K562 (cell line): ENCODE measurements around the gene CDKN2AIP.

Experiments
- FUS ChIP-seq: fragments of 200-400 bp; formaldehyde crosslinking; optimal IDR thresholded peaks from 2 replicates; pipeline ENCODE3; 2017; ENCODE audit warnings: low read depth, low read length
- JUND ChIP-seq, 2 experiments: IDR thresholded peaks; 2 replicates in 1 of 2; 3 replicates in 1 of 2; pipeline ENCODE4 v1.6.1; 2011; ENCODE audit warnings: borderline replicate concordance in 2 of 2, low read depth in 2 of 2, low read length in 2 of 2, improper control_type of control experiment in 1 of 2, missing biosample characterization in 1 of 2, missing genetic modification characterization in 1 of 2, missing genetic modification reagents in 1 of 2
- RBM39 ChIP-seq: fragments of 200-400 bp; formaldehyde crosslinking; optimal IDR thresholded peaks from 2 replicates; pipeline ENCODE3; 2018; ENCODE audit warnings: low read depth, low read length
- ZKSCAN1 ChIP-seq: fragments of 150-350 bp; IDR thresholded peaks from 2 replicates; pipeline ENCODE4 v1.6.1; 2016; ENCODE audit warnings: low read depth, low read length
- ZNF253 ChIP-seq: fragments of 250-450 bp; sonication (Bioruptor Pico); conservative IDR thresholded peaks from 2 replicates; pipeline ENCODE4 v1.6.1; 2021; ENCODE audit warnings: mild to moderate bottlenecking
- ZNF274 ChIP-seq: IDR thresholded peaks from 2 replicates; pipeline ENCODE4 v1.6.1; 2011; ENCODE audit warnings: low read depth, mild to moderate bottlenecking, low read length, moderate library complexity, borderline replicate concordance
- ZNF668 ChIP-seq: fragments of 250-450 bp; sonication (Bioruptor Pico); IDR thresholded peaks from 2 replicates; pipeline ENCODE4 v1.8.0; 2022; ENCODE audit warnings: mild to moderate bottlenecking, inconsistent platforms
- ZNF79 ChIP-seq: fragments of 250-450 bp; sonication (Bioruptor Pico); IDR thresholded peaks from 2 replicates; pipeline ENCODE4 v1.4.0; 2020; ENCODE audit warnings: low read depth, mild to moderate bottlenecking, moderate library complexity
- ZZZ3 ChIP-seq: fragments of 450-650 bp; IDR thresholded peaks from 2 replicates; pipeline ENCODE4 v1.6.1; 2016; ENCODE audit warnings: antibody characterized with exemption, mild to moderate bottlenecking, moderate library complexity
- TF ChIP-seq, protein P1 (sequence below), 3 experiments: IDR thresholded peaks in 2 of 3; conservative IDR thresholded peaks in 1 of 3; 2 replicates each; pipeline ENCODE4 v1.5.1; 2011 to 2012; ENCODE audit warnings: low read length in 3 of 3, mild to moderate bottlenecking in 3 of 3, control low read depth in 2 of 3, improper control_type of control experiment in 1 of 3, inconsistent platforms in 1 of 3, low read depth in 1 of 3, mixed read lengths in 1 of 3, moderate library complexity in 1 of 3; ENCODE audit not compliant: insufficient read depth in 2 of 3
- TF ChIP-seq, protein P2 (sequence below): fragments of 250-450 bp; sonication (Bioruptor Pico); IDR thresholded peaks from 2 replicates; pipeline ENCODE4 v1.8.0; 2021; ENCODE audit warnings: moderate library complexity, mild to moderate bottlenecking, inconsistent platforms
- TF ChIP-seq, protein P3 (sequence below): sonication (generic); formaldehyde crosslinking; IDR thresholded peaks from 2 replicates; pipeline ENCODE4 v1.8.0; 2022; ENCODE audit warnings: mild to moderate bottlenecking, missing genetic modification reagents

DNA sequence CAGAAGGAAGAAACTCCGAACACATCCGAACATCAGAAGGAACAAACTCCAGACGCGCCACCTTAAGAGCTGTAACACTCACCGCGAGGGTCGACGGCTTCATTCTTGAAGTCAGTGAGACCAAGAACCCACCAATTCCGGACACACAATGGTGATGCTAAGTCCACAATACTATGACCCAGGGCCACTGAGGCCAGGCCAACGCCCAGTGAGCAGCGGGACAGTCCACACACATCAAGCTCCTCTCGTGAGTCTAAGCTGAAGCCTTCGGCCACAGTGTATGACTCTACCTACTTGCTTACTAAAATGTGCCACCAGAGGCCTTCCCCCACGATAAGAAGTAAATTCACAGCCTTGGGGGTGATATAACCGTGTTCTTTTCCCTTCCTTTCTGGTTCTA, 10.2 kb upstream of the CDKN2AIP start:
- TF ChIP-seq, protein P1, sequence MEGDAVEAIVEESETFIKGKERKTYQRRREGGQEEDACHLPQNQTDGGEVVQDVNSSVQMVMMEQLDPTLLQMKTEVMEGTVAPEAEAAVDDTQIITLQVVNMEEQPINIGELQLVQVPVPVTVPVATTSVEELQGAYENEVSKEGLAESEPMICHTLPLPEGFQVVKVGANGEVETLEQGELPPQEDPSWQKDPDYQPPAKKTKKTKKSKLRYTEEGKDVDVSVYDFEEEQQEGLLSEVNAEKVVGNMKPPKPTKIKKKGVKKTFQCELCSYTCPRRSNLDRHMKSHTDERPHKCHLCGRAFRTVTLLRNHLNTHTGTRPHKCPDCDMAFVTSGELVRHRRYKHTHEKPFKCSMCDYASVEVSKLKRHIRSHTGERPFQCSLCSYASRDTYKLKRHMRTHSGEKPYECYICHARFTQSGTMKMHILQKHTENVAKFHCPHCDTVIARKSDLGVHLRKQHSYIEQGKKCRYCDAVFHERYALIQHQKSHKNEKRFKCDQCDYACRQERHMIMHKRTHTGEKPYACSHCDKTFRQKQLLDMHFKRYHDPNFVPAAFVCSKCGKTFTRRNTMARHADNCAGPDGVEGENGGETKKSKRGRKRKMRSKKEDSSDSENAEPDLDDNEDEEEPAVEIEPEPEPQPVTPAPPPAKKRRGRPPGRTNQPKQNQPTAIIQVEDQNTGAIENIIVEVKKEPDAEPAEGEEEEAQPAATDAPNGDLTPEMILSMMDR (IDR thresholded peaks at IDR 0.05 in 2 of 3, conservative IDR thresholded peaks at IDR 0.05 in 1 of 3; ENCODE audit: insufficient read depth in 2 of 3, low read depth in 1 of 3, low read length in 3 of 3): no peak
- no peak for TF ChIP-seq ZNF79
- TF ChIP-seq ZNF253 (CRISPR knock-in tag): no peak
- TF ChIP-seq ZNF668: no peak
- TF ChIP-seq, protein P2, sequence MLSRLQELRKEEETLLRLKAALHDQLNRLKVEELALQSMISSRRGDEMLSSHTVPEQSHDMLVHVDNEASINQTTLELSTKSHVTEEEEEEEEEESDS (CRISPR knock-in tag): no peak
- no peak for TF ChIP-seq JUND (IDR thresholded peaks at IDR 0.05; ENCODE audit: borderline replicate concordance, low read depth, low read length)
- no peak for TF ChIP-seq JUND (tag; IDR thresholded peaks at IDR 0.05; ENCODE audit: borderline replicate concordance, low read depth, low read length)
- TF ChIP-seq FUS: no peak
- TF ChIP-seq RBM39: no peak
- TF ChIP-seq, protein P3, sequence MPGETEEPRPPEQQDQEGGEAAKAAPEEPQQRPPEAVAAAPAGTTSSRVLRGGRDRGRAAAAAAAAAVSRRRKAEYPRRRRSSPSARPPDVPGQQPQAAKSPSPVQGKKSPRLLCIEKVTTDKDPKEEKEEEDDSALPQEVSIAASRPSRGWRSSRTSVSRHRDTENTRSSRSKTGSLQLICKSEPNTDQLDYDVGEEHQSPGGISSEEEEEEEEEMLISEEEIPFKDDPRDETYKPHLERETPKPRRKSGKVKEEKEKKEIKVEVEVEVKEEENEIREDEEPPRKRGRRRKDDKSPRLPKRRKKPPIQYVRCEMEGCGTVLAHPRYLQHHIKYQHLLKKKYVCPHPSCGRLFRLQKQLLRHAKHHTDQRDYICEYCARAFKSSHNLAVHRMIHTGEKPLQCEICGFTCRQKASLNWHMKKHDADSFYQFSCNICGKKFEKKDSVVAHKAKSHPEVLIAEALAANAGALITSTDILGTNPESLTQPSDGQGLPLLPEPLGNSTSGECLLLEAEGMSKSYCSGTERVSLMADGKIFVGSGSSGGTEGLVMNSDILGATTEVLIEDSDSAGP (CRISPR knock-in tag): no peak
- TF ChIP-seq ZZZ3: no peak
- no peak for TF ChIP-seq ZNF274
- no peak for TF ChIP-seq ZKSCAN1
